Measurements from ENCODE around the gene PEAK1.

Gene PEAK1

DNA sequence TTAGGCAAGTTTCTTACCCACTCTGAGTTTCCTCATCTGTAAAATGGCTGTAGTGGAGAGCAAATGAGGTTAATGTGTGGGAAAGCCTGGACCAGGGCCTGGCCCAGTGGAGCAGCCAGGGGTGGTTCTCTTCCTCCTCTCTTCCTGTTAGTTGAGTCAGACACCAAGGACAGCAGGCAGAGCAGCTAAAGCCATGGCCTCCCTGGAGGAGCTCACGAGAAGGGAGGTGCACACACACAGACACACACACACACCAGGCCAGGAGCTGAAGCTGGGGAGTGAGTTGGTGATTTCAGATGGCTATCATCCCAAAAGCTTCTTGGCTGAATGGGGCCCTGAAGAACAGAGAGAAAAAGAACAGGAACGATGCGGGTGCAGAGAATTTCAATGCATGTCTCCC, 315.7 kb downstream of the PEAK1 start:
- no peak for DNase-seq (ENCODE audit: extremely low read depth, low read depth)
- TF ChIP-seq CTCF (IDR thresholded peaks at IDR 0.05; ENCODE audit: low read depth, low read length): no peak

DNA sequence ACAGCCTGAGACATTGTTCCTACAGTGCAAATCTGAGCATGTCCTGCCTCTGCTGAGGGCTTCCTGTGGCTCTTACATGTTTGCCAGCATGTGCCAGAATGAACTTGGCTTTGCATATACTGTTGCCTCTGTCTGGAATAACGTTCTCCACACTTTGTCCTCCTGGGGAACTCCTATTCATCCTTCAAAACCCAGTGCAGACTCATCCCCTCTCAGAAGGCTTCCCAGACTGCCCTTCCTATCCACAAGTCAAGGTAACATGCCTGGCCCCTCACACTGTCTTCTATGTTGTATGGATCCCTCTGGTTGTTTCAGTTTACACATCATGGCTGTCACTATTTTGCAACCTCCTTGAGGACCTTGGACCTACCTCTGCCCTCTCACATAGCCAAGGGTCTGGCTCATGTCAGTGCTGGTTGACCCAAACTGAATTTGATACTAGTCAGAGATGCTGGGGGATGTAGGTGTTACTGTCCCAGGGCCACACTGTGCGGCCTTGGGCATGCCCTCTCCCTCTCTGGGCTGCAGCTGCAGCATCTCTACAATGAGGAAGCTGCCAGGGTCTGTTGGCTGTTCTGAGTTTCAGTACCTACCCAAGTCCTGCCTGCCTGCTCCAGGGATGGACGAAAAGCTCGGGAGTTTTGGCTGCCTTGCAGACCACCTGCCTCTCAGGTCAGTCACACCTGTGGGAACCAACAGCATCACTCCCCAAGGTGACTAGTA, 320.0 kb downstream of the PEAK1 start:
- DNase-seq (ENCODE audit: extremely low read depth, low read depth): no peak
- TF ChIP-seq CTCF (IDR thresholded peaks at IDR 0.05; ENCODE audit: low read depth, low read length): no peak

- no peak for DNase-seq (ENCODE audit: extremely low read depth, low read depth)
- no peak for TF ChIP-seq CTCF (IDR thresholded peaks at IDR 0.05; ENCODE audit: low read depth, low read length)
Observed at GRCh38 chr15:77098572-77098971, 321.3 kb downstream of the PEAK1 start.

GRCh38 chr15:77097921-77098320, 322.0 kb downstream of the PEAK1 start:
- TF ChIP-seq CTCF (IDR thresholded peaks at IDR 0.05; ENCODE audit: low read depth, low read length): no peak
- DNase-seq (ENCODE audit: extremely low read depth, low read depth): no peak

GRCh38 chr15:77097248-77097721, 322.6 kb downstream of the PEAK1 start:
- DNase-seq (ENCODE audit: extremely low read depth, low read depth): no peak
- no peak for TF ChIP-seq CTCF (IDR thresholded peaks at IDR 0.05; ENCODE audit: low read depth, low read length)

- TF ChIP-seq CTCF (IDR thresholded peaks at IDR 0.05; ENCODE audit: low read depth, low read length): no peak
- no peak for DNase-seq (ENCODE audit: extremely low read depth, low read depth)
Observed at GRCh38 chr15:77096541-77096940, 323.4 kb downstream of the PEAK1 start.

- no peak for DNase-seq (ENCODE audit: extremely low read depth, low read depth)
- no peak for TF ChIP-seq CTCF (IDR thresholded peaks at IDR 0.05; ENCODE audit: low read depth, low read length)
Observed at GRCh38 chr15:77096138-77096537, 323.8 kb downstream of the PEAK1 start.
